NT2/D1 (cell line): ENCODE data around the gene NUCB2.

Source experiments
- DNase-seq: peaks from one replicate; pipeline ENCODE4 v3.0.0-alpha.2; 2011; ENCODE audit warnings: low read depth, low spot score
- H3K27me3 ChIP-seq: 2 replicates; pipeline ENCODE4 v1.6.0; 2011; ENCODE audit warnings: mild to moderate bottlenecking; ENCODE audit not compliant: insufficient read length, insufficient read depth
- H3K36me3 ChIP-seq: 2 replicates; pipeline ENCODE4 v1.6.1; 2011; ENCODE audit warnings: mild to moderate bottlenecking, low read length, mixed read lengths; ENCODE audit not compliant: insufficient read depth, insufficient read length
- H3K4me1 ChIP-seq: 2 replicates; pipeline ENCODE4 v1.5.1; 2011; ENCODE audit not compliant: insufficient read depth, insufficient read length
- H3K4me3 ChIP-seq: 2 replicates; pipeline ENCODE4 v1.5.1; 2011; ENCODE audit warnings: low read depth; ENCODE audit not compliant: insufficient read length
- H3K9ac ChIP-seq: 2 replicates; pipeline ENCODE4 v1.6.0; 2011; ENCODE audit warnings: low read depth; ENCODE audit not compliant: insufficient read length
- H3K9me3 ChIP-seq: 2 replicates; pipeline ENCODE4 v1.5.1; 2011; ENCODE audit warnings: mild to moderate bottlenecking, low read length; ENCODE audit not compliant: insufficient read depth
- SUZ12 ChIP-seq: IDR thresholded peaks from 2 replicates; pipeline ENCODE4 v1.6.1; 2011; ENCODE audit not compliant: insufficient read length, insufficient read depth; ENCODE audit errors: extremely low read depth
- YY1 ChIP-seq: IDR thresholded peaks from 2 replicates; pipeline ENCODE4 v1.6.1; 2011; ENCODE audit not compliant: insufficient read length, insufficient read depth
- ZNF274 ChIP-seq: IDR thresholded peaks from 2 replicates; pipeline ENCODE4 v1.6.1; 2011; ENCODE audit warnings: mild to moderate bottlenecking, low read depth, low read length

NUCB2 gene

GRCh38 chr11:17353821-17354600 lies 77.5 kb downstream of the NUCB2 start:
- H3K4me1 ChIP-seq, result peaks cover 5% of the 10 kb centered on the region
- peaks cover 54% of the 10 kb centered on the region for H3K27me3 ChIP-seq
- TF ChIP-seq YY1 (no peak), SUZ12 (no peak), ZNF274 (no peak)
- peak overlapping the region; percentile 66 for H3K9ac ChIP-seq
- H3K36me3 ChIP-seq, result no peaks in the 10 kb centered on the region
- H3K9me3 ChIP-seq, result no peaks in the 10 kb centered on the region
- DNase-seq, result no peak
- peak overlapping the region; percentile 27 for H3K4me3 ChIP-seq

- no peaks in the 10 kb centered on the region for H3K9me3 ChIP-seq
- no peak overlapping the region for H3K9ac ChIP-seq
- no peak overlapping the region for H3K4me3 ChIP-seq
- no peak for DNase-seq
- H3K4me1 ChIP-seq, result peaks cover 5% of the 10 kb centered on the region
- H3K27me3 ChIP-seq, result peaks cover 48% of the 10 kb centered on the region
- no peaks in the 10 kb centered on the region for H3K36me3 ChIP-seq
- TF ChIP-seq ZNF274, result no peak
- no peak for TF ChIP-seq SUZ12
Observed at GRCh38 chr11:17354601-17354991, 78.1 kb downstream of the NUCB2 start.

- Histone ChIP-seq H3K4me3 (no peak overlapping the region), H3K9me3 (peaks cover 34% of the 10 kb centered on the region), H3K36me3 (no peaks in the 10 kb centered on the region), H3K4me1 (no peaks in the 10 kb centered on the region), H3K9ac (no peak overlapping the region), H3K27me3 (no peaks in the 10 kb centered on the region)
- DNase-seq, result no peak
- no peak for TF ChIP-seq ZNF274
- no peak for TF ChIP-seq SUZ12
- no peak for TF ChIP-seq YY1
Observed at GRCh38 chr11:17366495-17366894, 90.0 kb downstream of the NUCB2 start.

- Histone ChIP-seq H3K4me3 (no peak overlapping the region), H3K9ac (no peak overlapping the region), H3K27me3 (peaks cover 12% of the 10 kb centered on the region), H3K9me3 (peaks cover 55% of the 10 kb centered on the region), H3K36me3 (no peaks in the 10 kb centered on the region), H3K4me1 (no peaks in the 10 kb centered on the region)
- no peak for TF ChIP-seq YY1
- DNase-seq, result no peak
Observed at GRCh38 chr11:17368551-17368950, 92.0 kb downstream of the NUCB2 start.

GRCh38 chr11:17369094-17369493 lies 92.6 kb downstream of the NUCB2 start:
- Histone ChIP-seq H3K27me3 (peaks cover 16% of the 10 kb centered on the region), H3K36me3 (no peaks in the 10 kb centered on the region), H3K9ac (no peak overlapping the region), H3K4me3 (no peak overlapping the region), H3K9me3 (peaks cover 60% of the 10 kb centered on the region), H3K4me1 (no peaks in the 10 kb centered on the region)
- TF ChIP-seq YY1 (no peak), ZNF274 (no peak), SUZ12 (no peak)
- DNase-seq, result no peak

- Histone ChIP-seq H3K36me3 (no peaks in the 10 kb centered on the region), H3K4me1 (no peaks in the 10 kb centered on the region), H3K9ac (no peak overlapping the region), H3K27me3 (peaks cover 22% of the 10 kb centered on the region), H3K4me3 (no peak overlapping the region), H3K9me3 (peaks cover 67% of the 10 kb centered on the region)
- TF ChIP-seq SUZ12 (no peak), YY1 (no peak), ZNF274 (no peak)
- DNase-seq, result no peak
Observed at GRCh38 chr11:17369684-17370243, 93.2 kb downstream of the NUCB2 start.

GRCh38 chr11:17371614-17372013 lies 95.1 kb downstream of the NUCB2 start:
- no peak overlapping the region for H3K9ac ChIP-seq
- peaks cover 77% of the 10 kb centered on the region for H3K9me3 ChIP-seq
- no peaks in the 10 kb centered on the region for H3K36me3 ChIP-seq
- no peaks in the 10 kb centered on the region for H3K4me1 ChIP-seq
- TF ChIP-seq ZNF274 (no peak), YY1 (no peak), SUZ12 (no peak)
- H3K4me3 ChIP-seq, result no peak overlapping the region
- H3K27me3 ChIP-seq, result peaks cover 28% of the 10 kb centered on the region
- DNase-seq, result no peak
